Esophagus muscularis mucosa (tissue), 4 donors: ENCODE data around the gene NOP56. TPM values are rescaled to one million over a fixed set of nuclear protein-coding genes. Genes with fewer than 3 reads are reported as not detected.

Source experiments
- DNase-seq: peaks from one replicate; pipeline ENCODE4 v3.0.0-alpha.2; 2017; ENCODE audit errors: extremely low spot score
- H3K27ac ChIP-seq, 4 donors: fragments of 200-600 bp; sonication (generic); replicated peaks in 1 of 4; 1 replicate in 3 of 4; 2 replicates in 1 of 4; pipeline ENCODE4 v1.5.1; 2016 to 2019; ENCODE audit warnings: mild to moderate bottlenecking in 1 of 4
- H3K27me3 ChIP-seq, 4 donors: fragments of 200-600 bp; sonication (generic); one replicate each; pipeline versions ENCODE4 v1.5.1 to v1.6.0; 2016 to 2019
- H3K36me3 ChIP-seq, 4 donors: fragments of 200-600 bp; sonication (generic); one replicate each; pipeline ENCODE4 v1.5.1; 2016 to 2019
- H3K4me1 ChIP-seq, 4 donors: fragments of 200-600 bp; sonication (generic); one replicate each; pipeline ENCODE4 v1.5.1; 2016 to 2019
- H3K4me3 ChIP-seq, 4 donors: fragments of 200-600 bp; sonication (generic); 1 replicate in 2 of 4; 2 replicates in 2 of 4; pipeline ENCODE4 v1.5.1; 2016 to 2019; ENCODE audit warnings: mild to moderate bottlenecking in 4 of 4, moderate library complexity in 1 of 4
- H3K9me3 ChIP-seq, 4 donors: fragments of 200-600 bp; sonication (generic); 1 replicate in 3 of 4; 2 replicates in 1 of 4; pipeline ENCODE4 v1.5.1; 2016 to 2019
- CTCF ChIP-seq, 3 experiments: fragments of 200-600 bp in 2 of 3; fragments of 450-650 bp in 1 of 3; sonication (generic) in 2 of 3; IDR thresholded peaks; one replicate each; pipeline ENCODE4 v1.5.1; 2017 to 2019; ENCODE audit warnings: antibody characterized with exemption in 3 of 3, mild to moderate bottlenecking in 2 of 3, moderate library complexity in 1 of 3
- EP300 ChIP-seq: sonication (generic); formaldehyde crosslinking; IDR thresholded peaks from one replicate; pipeline ENCODE4 v1.6.1; 2017; ENCODE audit warnings: antibody characterized with exemption
- POLR2A ChIP-seq: fragments of 450-650 bp; IDR thresholded peaks from one replicate; pipeline ENCODE4 v1.6.1; 2017; ENCODE audit warnings: antibody characterized with exemption, moderate library complexity, mild to moderate bottlenecking, low read depth
- POLR2AphosphoS5 ChIP-seq, 2 donors: sonication (generic); formaldehyde crosslinking; IDR thresholded peaks; one replicate each; pipeline ENCODE4 v1.6.1; 2017; ENCODE audit warnings: antibody characterized with exemption in 2 of 2
- WGBS: methylation state at CpG from one replicate; pipeline ENCODE4 v1.1.5; 2018; 5-methylcytosine and 5-hydroxymethylcytosine counted together
- intact Hi-C: fragments of 100-400 bp; cut with DNase I; formaldehyde crosslinking; loops from one replicate; pipeline ENCODE4 v1.15.1; 2023
- total RNA-seq, 4 donors: library from RNA; depleted of rRNA; stranded (reverse); fragments of >200 nt; gene quantifications; one replicate each; pipeline versions ENCODE4 v1.1.0 to v1.2.1, GENCODE V29; 2016

Gene NOP56
- total RNA-seq, 4 donors from 2014 or later, result 31.6 to 96.4 (median 62.8) TPM

- no peak for TF ChIP-seq POLR2A
- TF ChIP-seq POLR2AphosphoS5 (IDR thresholded peaks at IDR 0.05), result no peak
- no peak for TF ChIP-seq EP300
- intact Hi-C loops, result no loop called here
- Histone ChIP-seq H3K9me3 (no peaks in the 10 kb centered on the region), H3K36me3 (peaks cover 0 to 4% (median 0%) of the 10 kb centered on the region in 4 donors), H3K27me3 (no peaks in the 10 kb centered on the region), H3K4me1 (no peaks in the 10 kb centered on the region), H3K27ac (no peak overlapping the region), H3K4me3 (no peak overlapping the region)
- DNase-seq, result peak; percentile 87
- 80% methylated on average over 2 of the region's 9 CpGs for WGBS
Observed at GRCh38 chr20:2700913-2701620, 48.6 kb downstream of the NOP56 start.

GRCh38 chr20:2701671-2702081, 49.2 kb downstream of the NOP56 start:
- WGBS, result 80% methylated on average over 5 of the region's 5 CpGs
- no peaks in the 10 kb centered on the region for H3K9me3 ChIP-seq
- H3K36me3 ChIP-seq, result peaks cover 0 to 8% (median 0%) of the 10 kb centered on the region in 4 donors
- no peaks in the 10 kb centered on the region for H3K27me3 ChIP-seq
- TF ChIP-seq EP300 (no peak), POLR2A (no peak), POLR2AphosphoS5 (IDR thresholded peaks at IDR 0.05) (no peak), CTCF (IDR thresholded peaks at IDR 0.05) (no peak)
- H3K27ac ChIP-seq, result no peak overlapping the region
- no peaks in the 10 kb centered on the region for H3K4me1 ChIP-seq
- H3K4me3 ChIP-seq, result no peak overlapping the region
- intact Hi-C loops, result no loop called here
- peak; percentile 82 for DNase-seq

- intact Hi-C loops, result no loop called here
- no peak overlapping the region for H3K4me3 ChIP-seq
- 93% methylated on average over 8 of the region's 8 CpGs for WGBS
- no peaks in the 10 kb centered on the region for H3K9me3 ChIP-seq
- no peak overlapping the region for H3K27ac ChIP-seq
- H3K36me3 ChIP-seq, result peaks cover 0 to 21% (median 0%) of the 10 kb centered on the region in 4 donors
- no peaks in the 10 kb centered on the region for H3K27me3 ChIP-seq
- no peaks in the 10 kb centered on the region for H3K4me1 ChIP-seq
- DNase-seq, result peak; percentile 89
- TF ChIP-seq EP300, result no peak
- no peak for TF ChIP-seq CTCF (IDR thresholded peaks at IDR 0.05)
- no peak for TF ChIP-seq POLR2AphosphoS5 (IDR thresholded peaks at IDR 0.05)
- TF ChIP-seq POLR2A, result no peak
Observed at GRCh38 chr20:2703716-2704475, 51.5 kb downstream of the NOP56 start.

GRCh38 chr20:2705931-2706645, 53.7 kb downstream of the NOP56 start:
- intact Hi-C loops, result no loop called here
- Histone ChIP-seq H3K9me3 (no peaks in the 10 kb centered on the region), H3K27ac (no peak overlapping the region), H3K27me3 (no peaks in the 10 kb centered on the region), H3K4me3 (no peak overlapping the region), H3K4me1 (no peaks in the 10 kb centered on the region), H3K36me3 (peaks cover 0 to 26% (median 0%) of the 10 kb centered on the region in 4 donors)
- 85% methylated on average over 14 of the region's 14 CpGs for WGBS
- TF ChIP-seq POLR2AphosphoS5 (IDR thresholded peaks at IDR 0.05), result no peak
- no peak for TF ChIP-seq EP300
- TF ChIP-seq POLR2A, result no peak
- TF ChIP-seq CTCF (IDR thresholded peaks at IDR 0.05), result no peak
- peak; percentile 88 for DNase-seq
